Endothelial cell (in vitro differentiated cells): ENCODE data around the gene ESR1. TPM values are rescaled to one million over a fixed set of nuclear protein-coding genes. Genes with fewer than 3 reads are reported as not detected.

Experiments used
- DNase-seq: peaks from one replicate; pipeline ENCODE4 v3.0.0; 2021; ENCODE audit warnings: low spot score
- H3K27ac Mint-ChIP-seq: one replicate; pipeline ENCODE4 v1.8.0; 2021; ENCODE audit warnings: mixed read lengths, inconsistent platforms; ENCODE audit not compliant: unreplicated experiment
- H3K27me3 Mint-ChIP-seq: one replicate; pipeline ENCODE4 v1.8.0; 2021; ENCODE audit warnings: mild to moderate bottlenecking, moderate library complexity, mixed read lengths, inconsistent platforms; ENCODE audit not compliant: unreplicated experiment
- H3K36me3 Mint-ChIP-seq: one replicate; pipeline ENCODE4 v1.8.0; 2021; ENCODE audit warnings: mild to moderate bottlenecking, low read depth, mixed read lengths, inconsistent platforms; ENCODE audit not compliant: unreplicated experiment
- H3K4me1 Mint-ChIP-seq: one replicate; pipeline ENCODE4 v1.8.0; 2021; ENCODE audit warnings: mild to moderate bottlenecking, mixed read lengths, inconsistent platforms; ENCODE audit not compliant: unreplicated experiment
- H3K4me3 Mint-ChIP-seq: one replicate; pipeline ENCODE4 v1.8.0; 2021; ENCODE audit warnings: mild to moderate bottlenecking, mixed read lengths, inconsistent platforms; ENCODE audit not compliant: unreplicated experiment
- H3K9me3 Mint-ChIP-seq: one replicate; pipeline ENCODE4 v1.8.0; 2021; ENCODE audit warnings: mixed read lengths, inconsistent platforms; ENCODE audit not compliant: unreplicated experiment
- total RNA-seq: library from RNA; stranded (reverse); fragmentation: NEBNext Ultra II Directional; extraction: Animal tissue kit (Norgen Biotek cat#: 25700); gene quantifications from one replicate; pipeline ENCODE4 v1.2.1, GENCODE V29; 2021; ENCODE audit not compliant: unreplicated experiment
- TF ChIP-seq, protein P1 (sequence below): fragments of 200-600 bp; sonication (generic); IDR thresholded peaks from one replicate; pipeline ENCODE4 v1.5.0; 2021; ENCODE audit warnings: antibody characterized with exemption; ENCODE audit not compliant: unreplicated experiment

Gene ESR1
- total RNA-seq, 1 donor from 2014 or later: 0.05 TPM

DNA sequence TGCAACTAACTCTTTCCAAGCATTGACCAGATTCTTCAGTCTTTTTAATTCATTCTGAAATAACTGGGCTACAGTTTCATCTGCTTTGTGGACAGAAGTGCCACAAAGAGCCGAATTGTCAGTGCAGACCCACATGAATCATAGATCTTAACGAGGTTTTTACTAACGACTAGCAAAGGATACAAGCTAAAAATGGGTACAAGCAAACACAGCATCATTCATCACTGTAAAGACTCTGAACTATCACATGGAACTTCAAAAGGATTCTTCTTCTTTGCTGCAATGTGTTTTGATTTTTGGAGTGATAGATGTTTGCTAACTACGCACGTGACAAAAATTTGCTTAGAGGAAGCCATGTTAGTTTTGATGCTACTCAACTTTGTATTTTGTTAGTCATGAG is 227.1 kb downstream of the ESR1 start:
- Mint-ChIP-seq H3K4me1 (no peaks in the 10 kb centered on the region), H3K27ac (no peak overlapping the region), H3K36me3 (no peaks in the 10 kb centered on the region), H3K27me3 (no peaks in the 10 kb centered on the region), H3K9me3 (no peaks in the 10 kb centered on the region), H3K4me3 (no peak overlapping the region)
- TF ChIP-seq, protein P1, sequence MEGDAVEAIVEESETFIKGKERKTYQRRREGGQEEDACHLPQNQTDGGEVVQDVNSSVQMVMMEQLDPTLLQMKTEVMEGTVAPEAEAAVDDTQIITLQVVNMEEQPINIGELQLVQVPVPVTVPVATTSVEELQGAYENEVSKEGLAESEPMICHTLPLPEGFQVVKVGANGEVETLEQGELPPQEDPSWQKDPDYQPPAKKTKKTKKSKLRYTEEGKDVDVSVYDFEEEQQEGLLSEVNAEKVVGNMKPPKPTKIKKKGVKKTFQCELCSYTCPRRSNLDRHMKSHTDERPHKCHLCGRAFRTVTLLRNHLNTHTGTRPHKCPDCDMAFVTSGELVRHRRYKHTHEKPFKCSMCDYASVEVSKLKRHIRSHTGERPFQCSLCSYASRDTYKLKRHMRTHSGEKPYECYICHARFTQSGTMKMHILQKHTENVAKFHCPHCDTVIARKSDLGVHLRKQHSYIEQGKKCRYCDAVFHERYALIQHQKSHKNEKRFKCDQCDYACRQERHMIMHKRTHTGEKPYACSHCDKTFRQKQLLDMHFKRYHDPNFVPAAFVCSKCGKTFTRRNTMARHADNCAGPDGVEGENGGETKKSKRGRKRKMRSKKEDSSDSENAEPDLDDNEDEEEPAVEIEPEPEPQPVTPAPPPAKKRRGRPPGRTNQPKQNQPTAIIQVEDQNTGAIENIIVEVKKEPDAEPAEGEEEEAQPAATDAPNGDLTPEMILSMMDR: no peak
- DNase-seq: no peak

DNA sequence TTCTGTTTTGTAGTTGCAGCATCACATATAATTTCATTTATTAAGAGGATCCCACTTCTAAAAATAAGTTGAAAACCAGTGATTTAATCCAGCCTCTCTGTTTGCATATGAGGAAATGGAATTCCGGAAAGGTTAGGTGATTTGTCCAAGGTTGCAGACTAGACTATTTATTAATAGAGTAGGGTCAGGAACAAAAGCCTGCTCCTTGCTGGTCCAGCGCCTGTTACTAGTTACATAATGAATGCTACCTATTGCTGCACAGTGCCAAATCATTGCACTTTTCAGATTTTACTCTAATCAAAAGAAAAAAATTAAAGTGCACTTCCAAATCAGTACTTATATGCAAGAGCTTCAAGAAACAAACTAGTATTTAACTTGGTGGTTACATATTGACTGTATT is 238.6 kb downstream of the ESR1 start:
- no peaks in the 10 kb centered on the region for H3K36me3 Mint-ChIP-seq

DNA sequence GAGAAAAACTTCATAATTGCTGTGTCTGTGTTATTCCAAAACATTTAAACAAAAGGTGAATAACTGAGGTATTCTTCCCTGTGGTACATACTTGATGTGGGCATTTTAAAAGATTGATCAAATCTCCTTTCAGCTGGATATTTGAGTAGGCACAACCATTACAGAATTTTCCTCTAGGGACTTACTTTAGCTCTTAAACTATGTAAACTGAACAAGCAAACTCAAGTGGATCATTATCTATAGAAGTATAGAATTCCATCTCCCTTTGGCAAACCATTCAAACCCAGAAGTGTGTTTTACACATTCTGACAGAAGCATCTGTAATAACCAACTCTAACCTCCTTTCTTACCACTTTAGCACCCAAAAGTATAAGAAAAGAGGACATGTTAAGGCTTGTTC is 241.4 kb downstream of the ESR1 start:
- Mint-ChIP-seq H3K27me3 (no peaks in the 10 kb centered on the region), H3K4me3 (no peak overlapping the region), H3K27ac (no peak overlapping the region), H3K9me3 (no peaks in the 10 kb centered on the region), H3K4me1 (no peaks in the 10 kb centered on the region), H3K36me3 (no peaks in the 10 kb centered on the region)
- TF ChIP-seq, protein P1: no peak
- no peak for DNase-seq

More for the DNA sequence above, 238.6 kb downstream of the ESR1 start:
- DNase-seq: no peak
- Mint-ChIP-seq H3K27ac (no peak overlapping the region), H3K4me1 (no peaks in the 10 kb centered on the region), H3K9me3 (no peaks in the 10 kb centered on the region), H3K27me3 (no peaks in the 10 kb centered on the region), H3K4me3 (no peak overlapping the region)
- TF ChIP-seq, protein P1: no peak

DNA sequence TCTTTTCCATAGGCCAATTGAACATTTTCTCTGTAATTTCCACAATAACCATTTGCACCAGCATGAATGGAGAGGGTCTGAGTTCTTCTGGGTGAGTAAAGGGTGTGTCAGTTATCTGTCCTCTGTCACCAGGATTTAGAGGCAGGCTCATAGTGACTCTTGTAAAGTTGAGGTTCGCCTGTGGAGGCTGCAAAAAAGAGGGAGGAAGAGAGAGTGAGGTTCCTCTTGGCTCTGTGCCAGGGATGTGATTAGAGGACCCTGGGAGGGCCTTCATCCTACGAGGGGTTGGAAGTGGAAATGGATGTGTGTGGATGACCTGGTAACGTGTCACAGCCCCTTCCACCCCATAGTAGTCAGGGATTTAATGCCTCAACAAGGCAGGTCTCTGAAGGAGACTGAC is 242.0 kb downstream of the ESR1 start:
- Mint-ChIP-seq H3K4me3 (no peak overlapping the region), H3K27ac (no peak overlapping the region), H3K9me3 (no peaks in the 10 kb centered on the region), H3K4me1 (no peaks in the 10 kb centered on the region), H3K36me3 (no peaks in the 10 kb centered on the region), H3K27me3 (no peaks in the 10 kb centered on the region)
- TF ChIP-seq, protein P1: no peak
- DNase-seq: no peak

DNA sequence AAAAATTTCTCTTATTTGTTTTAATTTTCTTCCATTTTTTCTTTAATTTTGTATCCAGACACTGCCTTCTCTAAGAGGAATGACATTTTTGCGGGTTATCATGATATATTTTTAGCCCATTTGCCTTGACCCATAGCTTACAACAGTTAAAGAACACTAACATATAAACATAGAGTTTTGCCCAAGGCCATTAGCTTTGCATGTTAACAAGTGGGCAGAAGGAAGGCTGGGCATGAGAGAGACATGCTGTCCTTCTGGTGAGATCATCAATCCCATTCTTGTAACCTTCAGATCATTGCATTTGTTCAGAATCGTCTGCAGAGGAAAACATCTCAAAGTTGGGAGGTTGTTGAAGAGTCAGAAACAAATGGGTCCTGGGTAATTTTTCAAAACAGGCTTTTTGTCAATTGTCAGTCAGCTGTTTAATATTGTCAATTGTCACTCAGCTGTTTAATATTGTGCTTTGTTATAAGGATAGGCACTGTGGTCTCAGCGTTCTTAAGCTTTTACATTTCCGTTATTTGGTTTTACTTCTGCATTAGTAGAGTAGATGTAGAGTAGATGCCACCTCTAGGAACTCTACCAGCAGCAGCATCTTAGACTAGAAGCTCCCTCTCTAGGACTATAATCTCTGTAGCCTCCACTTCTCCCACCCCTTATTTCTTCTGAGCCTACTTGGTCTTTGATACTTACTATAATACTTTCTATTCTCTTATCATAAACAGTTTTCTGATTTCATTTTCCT is 243.1 kb downstream of the ESR1 start:
- peaks cover 1% of the 10 kb centered on the region for H3K27me3 Mint-ChIP-seq
- TF ChIP-seq, protein P1: no peak
- H3K9me3 Mint-ChIP-seq: no peaks in the 10 kb centered on the region
- no peak overlapping the region for H3K4me3 Mint-ChIP-seq
- no peaks in the 10 kb centered on the region for H3K36me3 Mint-ChIP-seq
- no peak for DNase-seq
- H3K27ac Mint-ChIP-seq: no peak overlapping the region
- H3K4me1 Mint-ChIP-seq: no peaks in the 10 kb centered on the region
